CD14-positive monocyte (primary cell): ENCODE results near the gene CYP2W1. TPM values are rescaled to one million over a fixed set of nuclear protein-coding genes. Genes with fewer than 3 reads are reported as not detected.

Experiments
- DNase-seq, 3 donors: peaks; one replicate each; pipeline ENCODE4 v3.0.0-alpha.2; 2011 to 2022
- H2AFZ ChIP-seq: 2 replicates; pipeline ENCODE4 v1.6.0; 2012; ENCODE audit warnings: mild to moderate bottlenecking, low read depth, low read length, inconsistent platforms; ENCODE audit not compliant: insufficient read depth, poor library complexity, severe bottlenecking
- H3K27ac ChIP-seq, 2 donors: 1 replicate in 1 of 2; 2 replicates in 1 of 2; pipeline ENCODE4 v1.5.1; 2012 to 2013; ENCODE audit warnings: low read length in 2 of 2, control low read depth in 1 of 2, inconsistent platforms in 1 of 2, low read depth in 1 of 2, mild to moderate bottlenecking in 1 of 2
- H3K27me3 ChIP-seq, 2 donors: one replicate each; pipeline versions ENCODE4 v1.6.0 to v1.6.1; 2011 to 2013; ENCODE audit warnings: low read length in 2 of 2; ENCODE audit not compliant: control insufficient read depth in 2 of 2, insufficient read depth in 2 of 2
- H3K36me3 ChIP-seq, 2 donors: replicated peaks in 1 of 2; 1 replicate in 1 of 2; 2 replicates in 1 of 2; pipeline versions ENCODE4 v1.5.1 to v1.6.1; 2012 to 2013; ENCODE audit warnings: low read length in 2 of 2, control low read depth in 1 of 2, inconsistent platforms in 1 of 2, mild to moderate bottlenecking in 1 of 2; ENCODE audit not compliant: insufficient read depth in 2 of 2, control insufficient read depth in 1 of 2
- H3K4me1 ChIP-seq, 2 donors: 1 replicate in 1 of 2; 2 replicates in 1 of 2; pipeline versions ENCODE4 v1.5.1 to v1.6.1; 2012 to 2013; ENCODE audit warnings: low read length in 2 of 2, control low read depth in 1 of 2, inconsistent platforms in 1 of 2, mild to moderate bottlenecking in 1 of 2, moderate library complexity in 1 of 2; ENCODE audit not compliant: insufficient read depth in 2 of 2, control insufficient read depth in 1 of 2
- H3K4me2 ChIP-seq: replicated peaks from 2 replicates; pipeline ENCODE3; 2012; ENCODE audit warnings: low read length, moderate library complexity, mild to moderate bottlenecking; ENCODE audit not compliant: poor library complexity, severe bottlenecking; ENCODE audit errors: extremely low read depth
- H3K4me3 ChIP-seq, 3 experiments: fragments of 200-600 bp in 1 of 3; sonication (generic) in 1 of 3; replicated peaks in 1 of 3; 1 replicate in 2 of 3; 2 replicates in 1 of 3; pipeline ENCODE4 v1.5.1; 2011 to 2013; ENCODE audit warnings: low read length in 3 of 3, mild to moderate bottlenecking in 3 of 3, control low read depth in 2 of 3, low read depth in 2 of 3, inconsistent platforms in 1 of 3, moderate library complexity in 1 of 3
- H3K79me2 ChIP-seq: 2 replicates; pipeline ENCODE4 v1.6.0; 2012; ENCODE audit warnings: mild to moderate bottlenecking, control low read depth, inconsistent platforms, low read length, moderate library complexity; ENCODE audit not compliant: insufficient read depth
- H3K9ac ChIP-seq: 2 replicates; pipeline ENCODE4 v1.6.0; 2017; ENCODE audit warnings: low read length, mild to moderate bottlenecking; ENCODE audit not compliant: insufficient read depth, poor library complexity, severe bottlenecking
- H3K9me3 ChIP-seq, 2 donors: replicated peaks in 1 of 2; 1 replicate in 1 of 2; 2 replicates in 1 of 2; pipeline versions ENCODE4 v1.5.1 to v1.6.1; 2012 to 2013; ENCODE audit warnings: low read length in 2 of 2, control low read depth in 1 of 2; ENCODE audit not compliant: control insufficient read depth in 1 of 2, insufficient read depth in 1 of 2
- H4K20me1 ChIP-seq: 2 replicates; pipeline ENCODE4 v1.6.0; 2012; ENCODE audit warnings: mild to moderate bottlenecking, low read length, control low read depth, moderate library complexity; ENCODE audit not compliant: insufficient read depth
- H3K27ac Mint-ChIP-seq, 7 donors: one replicate each; pipeline ENCODE4 v1.8.0; 2020; ENCODE audit warnings: mild to moderate bottlenecking in 7 of 7, mixed read lengths in 7 of 7, moderate library complexity in 6 of 7, inconsistent platforms in 2 of 7
- H3K27me3 Mint-ChIP-seq, 3 donors: one replicate each; pipeline ENCODE4 v1.8.0; 2021 to 2022; ENCODE audit warnings: low read depth in 3 of 3, mild to moderate bottlenecking in 3 of 3, mixed read lengths in 3 of 3, moderate library complexity in 3 of 3, inconsistent platforms in 1 of 3
- H3K36me3 Mint-ChIP-seq, 2 donors: one replicate each; pipeline ENCODE4 v1.8.0; 2020; ENCODE audit warnings: mixed read lengths in 2 of 2, inconsistent platforms in 1 of 2, mild to moderate bottlenecking in 1 of 2
- H3K4me1 Mint-ChIP-seq: one replicate; pipeline ENCODE4 v1.8.0; 2020; ENCODE audit warnings: mild to moderate bottlenecking, mixed read lengths
- H3K4me3 Mint-ChIP-seq, 2 donors: one replicate each; pipeline ENCODE4 v1.8.0; 2020; ENCODE audit warnings: mild to moderate bottlenecking in 2 of 2, mixed read lengths in 2 of 2, moderate library complexity in 1 of 2
- H3K9me3 Mint-ChIP-seq, 7 donors: one replicate each; pipeline ENCODE4 v1.8.0; 2020 to 2022; ENCODE audit warnings: mixed read lengths in 7 of 7, mild to moderate bottlenecking in 6 of 7, moderate library complexity in 6 of 7, inconsistent platforms in 2 of 7
- WGBS: methylation state at CpG from one replicate; pipeline ENCODE4 v1.1.5; 2013; ENCODE audit warnings: missing lambda C conversion rate; ENCODE audit not compliant: insufficient coverage; 5-methylcytosine and 5-hydroxymethylcytosine counted together
- intact Hi-C, 2 donors: fragments of 100-400 bp; cut with micrococcal nuclease; formaldehyde crosslinking; loops; one replicate each; pipeline versions ENCODE4 v1.15.0 to v1.15.1; 2023
- polyA plus RNA-seq, 3 donors: library from polyadenylated mRNA; depleted of rRNA in 1 of 3; unstranded in 2 of 3; stranded (reverse) in 1 of 3; fragments of 300-500 nt in 2 of 3; fragments of >200 nt in 1 of 3; fragmentation: Illumina TruSeq in 2 of 3; gene quantifications; 1 replicate in 2 of 3; 2 replicates in 1 of 3; pipeline ENCODE4 v1.2.3, GENCODE V29; 2012 to 2021
- TF ChIP-seq, protein P1 (sequence below): fragments of 200-600 bp; IDR thresholded peaks from one replicate; pipeline ENCODE4 v1.8.0; 2022; ENCODE audit warnings: antibody characterized with exemption, mild to moderate bottlenecking

The CYP2W1 gene
- polyA plus RNA-seq, 3 donors: not detected

DNA sequence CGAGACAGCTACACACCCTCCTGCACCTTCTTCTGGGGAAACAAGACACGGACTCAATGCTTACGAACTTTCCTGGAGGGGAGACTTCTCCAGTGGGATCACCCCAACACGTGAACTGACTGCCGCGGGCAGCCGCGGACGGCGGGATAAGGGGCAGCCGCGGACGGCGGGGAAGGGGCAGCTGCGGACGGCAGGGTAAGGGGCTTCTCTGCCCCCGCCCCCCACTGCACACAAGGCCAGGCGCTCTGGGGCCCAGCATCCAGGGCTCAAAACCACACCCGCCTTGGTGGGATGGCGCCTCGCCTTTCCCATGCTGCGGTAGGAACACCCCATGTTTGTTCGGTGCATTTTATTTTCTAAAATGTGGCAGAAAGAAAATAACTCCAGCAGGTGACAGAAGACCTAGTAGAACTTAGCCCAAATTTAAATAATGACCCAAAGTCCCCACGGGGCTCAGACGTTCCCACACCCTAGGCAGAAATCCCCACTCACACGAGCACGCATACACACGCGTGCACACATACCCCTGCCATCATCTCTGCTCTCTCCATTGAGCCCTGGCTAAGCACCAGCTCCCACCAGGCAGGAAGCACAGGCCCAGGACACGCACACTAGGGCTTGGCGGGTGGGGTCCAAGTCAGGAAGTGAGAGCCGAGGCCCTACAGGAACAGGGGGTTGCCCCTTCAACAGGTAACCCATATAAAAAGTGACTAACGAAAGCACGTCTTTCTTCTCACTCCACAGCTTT lies 34.8 kb downstream of the CYP2W1 start:
- Mint-ChIP-seq H3K27me3 (peaks cover under 1 to 3% (median 2%) of the 10 kb centered on the region in 3 donors), H3K9me3 (peaks cover 24 to 41% (median 30%) of the 10 kb centered on the region in 7 donors), H3K4me1 (no peaks in the 10 kb centered on the region), H3K36me3 (peaks cover 17 to 33% of the 10 kb centered on the region in 2 donors), H3K4me3 (no peak overlapping the region), H3K27ac (no peak overlapping the region)
- peaks cover 0 to 16% of the 10 kb centered on the region in 2 donors for H3K36me3 ChIP-seq
- 94% methylated on average over 18 of the region's 34 CpGs for WGBS
- no peak overlapping the region for H2AFZ ChIP-seq
- peaks cover 20 to 31% of the 10 kb centered on the region in 2 donors for H3K9me3 ChIP-seq
- no peak overlapping the region for H3K4me2 ChIP-seq
- no peaks in the 10 kb centered on the region for H3K27me3 ChIP-seq
- H3K4me3 ChIP-seq: no peak overlapping the region
- H3K9ac ChIP-seq: no peak overlapping the region
- TF ChIP-seq, protein P1, sequence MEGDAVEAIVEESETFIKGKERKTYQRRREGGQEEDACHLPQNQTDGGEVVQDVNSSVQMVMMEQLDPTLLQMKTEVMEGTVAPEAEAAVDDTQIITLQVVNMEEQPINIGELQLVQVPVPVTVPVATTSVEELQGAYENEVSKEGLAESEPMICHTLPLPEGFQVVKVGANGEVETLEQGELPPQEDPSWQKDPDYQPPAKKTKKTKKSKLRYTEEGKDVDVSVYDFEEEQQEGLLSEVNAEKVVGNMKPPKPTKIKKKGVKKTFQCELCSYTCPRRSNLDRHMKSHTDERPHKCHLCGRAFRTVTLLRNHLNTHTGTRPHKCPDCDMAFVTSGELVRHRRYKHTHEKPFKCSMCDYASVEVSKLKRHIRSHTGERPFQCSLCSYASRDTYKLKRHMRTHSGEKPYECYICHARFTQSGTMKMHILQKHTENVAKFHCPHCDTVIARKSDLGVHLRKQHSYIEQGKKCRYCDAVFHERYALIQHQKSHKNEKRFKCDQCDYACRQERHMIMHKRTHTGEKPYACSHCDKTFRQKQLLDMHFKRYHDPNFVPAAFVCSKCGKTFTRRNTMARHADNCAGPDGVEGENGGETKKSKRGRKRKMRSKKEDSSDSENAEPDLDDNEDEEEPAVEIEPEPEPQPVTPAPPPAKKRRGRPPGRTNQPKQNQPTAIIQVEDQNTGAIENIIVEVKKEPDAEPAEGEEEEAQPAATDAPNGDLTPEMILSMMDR: no peak
- no peak for DNase-seq
- H3K27ac ChIP-seq: no peak overlapping the region
- intact Hi-C loops: no loop called here
- peaks cover 7% of the 10 kb centered on the region for H3K79me2 ChIP-seq
- H3K4me1 ChIP-seq: no peaks in the 10 kb centered on the region
- H4K20me1 ChIP-seq: peaks cover 66% of the 10 kb centered on the region

DNA sequence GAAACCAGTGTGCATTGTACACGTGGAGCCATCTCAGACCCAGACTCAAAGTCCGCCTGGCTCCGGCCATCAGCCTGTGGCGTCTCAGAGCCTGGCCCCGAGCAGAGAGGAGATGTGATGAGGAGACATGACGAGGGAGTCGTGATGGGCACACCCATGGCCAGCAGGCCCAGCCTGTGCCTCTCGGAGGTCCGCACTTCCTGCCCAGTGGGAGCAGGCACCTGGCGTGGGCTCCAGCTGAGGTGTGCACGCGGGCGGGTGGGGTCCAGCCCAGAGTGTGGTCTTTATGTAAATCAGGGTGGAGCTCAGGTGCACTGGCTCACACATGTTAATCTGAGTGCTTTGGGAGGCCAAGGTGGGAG lies 35.3 kb downstream of the CYP2W1 start:
- no peaks in the 10 kb centered on the region for H3K4me1 Mint-ChIP-seq
- no peaks in the 10 kb centered on the region for H3K4me1 ChIP-seq
- H3K27me3 Mint-ChIP-seq: peaks cover 0 to 3% (median 2%) of the 10 kb centered on the region in 3 donors
- peaks cover 65% of the 10 kb centered on the region for H4K20me1 ChIP-seq
- no peak overlapping the region for H3K27ac Mint-ChIP-seq
- no peak overlapping the region for H3K4me3 ChIP-seq
- no peak overlapping the region for H2AFZ ChIP-seq
- no peak overlapping the region for H3K9ac ChIP-seq
- H3K4me2 ChIP-seq: no peak overlapping the region
- no peak overlapping the region for H3K27ac ChIP-seq
- no peak for DNase-seq
- TF ChIP-seq, protein P1: no peak
- H3K79me2 ChIP-seq: peaks cover 13% of the 10 kb centered on the region
- H3K36me3 Mint-ChIP-seq: peaks cover 17 to 39% of the 10 kb centered on the region in 2 donors
- H3K36me3 ChIP-seq: peaks cover 0 to 16% of the 10 kb centered on the region in 2 donors
- intact Hi-C loops: no loop called here
- H3K9me3 ChIP-seq: peaks cover 20 to 36% of the 10 kb centered on the region in 2 donors
- peaks cover 27 to 45% (median 35%) of the 10 kb centered on the region in 7 donors for H3K9me3 Mint-ChIP-seq
- H3K27me3 ChIP-seq: no peaks in the 10 kb centered on the region
- 97% methylated on average over 13 of the region's 13 CpGs for WGBS
- no peak overlapping the region for H3K4me3 Mint-ChIP-seq
